ENCODE data around the gene PDE4A. TPM values are rescaled to one million over a fixed set of nuclear protein-coding genes. Genes with fewer than 3 reads are reported as not detected.

The PDE4A gene
- total RNA-seq, 1 experiment from 2014 or later: 3.1 TPM

- no peaks in the 10 kb centered on the region for H3F3A ChIP-seq (ENCODE audit: low read length, unreplicated experiment)
- BruUV-seq (replicated peaks): no TSS peak
- CTCF ChIA-PET: interaction anchor here (0.6 kb wide), 1 partner anchor 475 kb away, joined by 3 read pairs; no protein-coding TSS in a partner anchor
- H3K9me2 ChIP-seq (replicated peaks; ENCODE audit: low read length): no peaks in the 10 kb centered on the region
- no peaks in the 10 kb centered on the region for H3K36me3 ChIP-seq (ENCODE audit: low read depth, low read length)
- no peak for DNase-seq
- H3K9ac ChIP-seq (ENCODE audit: low read length): no peak overlapping the region
- H3K4me2 ChIP-seq (ENCODE audit: low read length): no peak overlapping the region
- no peak for ATAC-seq
- H3K79me2 ChIP-seq (ENCODE audit: low read length): no peaks in the 10 kb centered on the region
- no peak overlapping the region for H3K27ac ChIP-seq (ENCODE audit: low read length)
- no peaks in the 10 kb centered on the region for H4K20me1 ChIP-seq (ENCODE audit: low read length)
- 0 out of 2 replicates have a peak, but pooled peaks cover 5% of the 10 kb centered on the region for H3K4me1 ChIP-seq (ENCODE audit: insufficient read depth, low read length)
- no peak overlapping the region for H3K4me3 ChIP-seq (ENCODE audit: low read length)
- H3K9me3 ChIP-seq (ENCODE audit: low read length): no peaks in the 10 kb centered on the region
- no peak overlapping the region for H2AFZ ChIP-seq (ENCODE audit: low read length)
- intact Hi-C loops (cut with micrococcal nuclease): no loop called here
- POLR2A ChIA-PET (ENCODE audit: unreplicated experiment): no interaction called here
- TF ChIP-seq CTCF (conservative IDR thresholded peaks at IDR 0.05; ENCODE audit: low read depth, low read length): no peak
- TF ChIP-seq EZH2phosphoT487 (IDR thresholded peaks at IDR 0.05; ENCODE audit: borderline replicate concordance, low read length): no peak
- no peak for TF ChIP-seq EZH2 (IDR thresholded peaks at IDR 0.05; ENCODE audit: low read length, unreplicated experiment)
- H3K27me3 ChIP-seq (ENCODE audit: low read length): no peaks in the 10 kb centered on the region
Measured at GRCh38 chr19:10464456-10464855, 44.1 kb downstream of the PDE4A start.

GRCh38 chr19:10467104-10467706 is 46.9 kb downstream of the PDE4A start:
- no TSS peak for BruUV-seq (replicated peaks)
- TF ChIP-seq EZH2 (IDR thresholded peaks at IDR 0.05; ENCODE audit: low read length, unreplicated experiment) (no peak), EZH2phosphoT487 (IDR thresholded peaks at IDR 0.05; ENCODE audit: borderline replicate concordance, low read length) (no peak), CTCF (conservative IDR thresholded peaks at IDR 0.05; ENCODE audit: low read depth, low read length) (no peak)
- Histone ChIP-seq H3K9me2 (replicated peaks; ENCODE audit: low read length) (no peaks in the 10 kb centered on the region), H4K20me1 (ENCODE audit: low read length) (no peaks in the 10 kb centered on the region), H3K9me3 (ENCODE audit: low read length) (no peaks in the 10 kb centered on the region), H3K27ac (ENCODE audit: low read length) (no peak overlapping the region), H2AFZ (ENCODE audit: low read length) (no peak overlapping the region), H3K27me3 (ENCODE audit: low read length) (no peaks in the 10 kb centered on the region), H3K9ac (ENCODE audit: low read length) (no peak overlapping the region), H3K4me2 (ENCODE audit: low read length) (no peak overlapping the region), H3K4me3 (ENCODE audit: low read length) (no peak overlapping the region), H3K79me2 (ENCODE audit: low read length) (no peaks in the 10 kb centered on the region), H3F3A (ENCODE audit: low read length, unreplicated experiment) (no peaks in the 10 kb centered on the region), H3K4me1 (ENCODE audit: insufficient read depth, low read length) (no peaks in the 10 kb centered on the region), H3K36me3 (ENCODE audit: low read depth, low read length) (no peaks in the 10 kb centered on the region)
- no peak for DNase-seq
- CTCF ChIA-PET: no interaction called here
- POLR2A ChIA-PET (ENCODE audit: unreplicated experiment): no interaction called here
- intact Hi-C loops (cut with micrococcal nuclease): no loop called here
- ATAC-seq: no peak

- Histone ChIP-seq H3K9me2 (replicated peaks; ENCODE audit: low read length) (no peaks in the 10 kb centered on the region), H3K4me3 (ENCODE audit: low read length) (no peak overlapping the region), H2AFZ (ENCODE audit: low read length) (no peak overlapping the region), H3K79me2 (ENCODE audit: low read length) (no peaks in the 10 kb centered on the region), H3K4me1 (ENCODE audit: insufficient read depth, low read length) (no peaks in the 10 kb centered on the region), H3K4me2 (ENCODE audit: low read length) (no peak overlapping the region), H3F3A (ENCODE audit: low read length, unreplicated experiment) (no peaks in the 10 kb centered on the region), H3K36me3 (ENCODE audit: low read depth, low read length) (no peaks in the 10 kb centered on the region), H3K9me3 (ENCODE audit: low read length) (no peaks in the 10 kb centered on the region), H3K9ac (ENCODE audit: low read length) (no peak overlapping the region), H4K20me1 (ENCODE audit: low read length) (no peaks in the 10 kb centered on the region), H3K27me3 (ENCODE audit: low read length) (no peaks in the 10 kb centered on the region), H3K27ac (ENCODE audit: low read length) (no peak overlapping the region)
- no peak for DNase-seq
- CTCF ChIA-PET: interaction anchor here (0.6 kb wide), 1 partner anchor 83 kb away, joined by 12 read pairs; no protein-coding TSS in a partner anchor
- intact Hi-C loops (cut with micrococcal nuclease): no loop called here
- POLR2A ChIA-PET (ENCODE audit: unreplicated experiment): no interaction called here
- no TSS peak for BruUV-seq (replicated peaks)
- TF ChIP-seq EZH2phosphoT487 (IDR thresholded peaks at IDR 0.05; ENCODE audit: borderline replicate concordance, low read length) (no peak), CTCF (conservative IDR thresholded peaks at IDR 0.05; ENCODE audit: low read depth, low read length) (no peak), EZH2 (IDR thresholded peaks at IDR 0.05; ENCODE audit: low read length, unreplicated experiment) (no peak)
- no peak for ATAC-seq
Measured at GRCh38 chr19:10468133-10468532, 47.8 kb downstream of the PDE4A start.
